ENCODE measurements around the gene KYNU.
"Not testable (repeated sequence)": the region's sequence is repeated elsewhere in the genome, so short reads cannot be mapped to it uniquely, and the experiment has no call there.

KYNU gene

GRCh38 chr2:143029141-143029540 is 151.7 kb downstream of the KYNU start:
- H3K4me3 ChIP-seq (replicated peaks; ENCODE audit: low read depth, low read length), result no peak overlapping the region
- TF ChIP-seq CTCF (IDR thresholded peaks at IDR 0.05; ENCODE audit: low read length, missing control alignments), result no peak
- no peak for DNase-seq (ENCODE audit: low read depth)

GRCh38 chr2:143030127-143030526 is 152.7 kb downstream of the KYNU start:
- no peak for TF ChIP-seq CTCF (IDR thresholded peaks at IDR 0.05; ENCODE audit: low read length, missing control alignments)
- DNase-seq (ENCODE audit: low read depth), result peak; percentile 3
- no peak overlapping the region for H3K4me3 ChIP-seq (replicated peaks; ENCODE audit: low read depth, low read length)

- H3K4me3 ChIP-seq (replicated peaks; ENCODE audit: low read depth, low read length), result no peak overlapping the region
- peak; percentile 89 for DNase-seq (ENCODE audit: low read depth)
- TF ChIP-seq CTCF (IDR thresholded peaks at IDR 0.05; ENCODE audit: low read length, missing control alignments), result peak; percentile 95
Observed at GRCh38 chr2:143034292-143035074, 157.0 kb downstream of the KYNU start.

- DNase-seq (ENCODE audit: low read depth), result no peak
- TF ChIP-seq CTCF (IDR thresholded peaks at IDR 0.05; ENCODE audit: low read length, missing control alignments), result no peak
- no peak overlapping the region for H3K4me3 ChIP-seq (replicated peaks; ENCODE audit: low read depth, low read length)
Observed at GRCh38 chr2:143051465-143051864, 174.0 kb downstream of the KYNU start.

GRCh38 chr2:143053437-143053836 is 176.0 kb downstream of the KYNU start:
- DNase-seq (ENCODE audit: low read depth); H3K4me3 ChIP-seq (replicated peaks; ENCODE audit: low read depth, low read length): not testable (repeated sequence)

GRCh38 chr2:143056550-143056949 is 179.1 kb downstream of the KYNU start:
- no peak for DNase-seq (ENCODE audit: low read depth)
- no peak for TF ChIP-seq CTCF (IDR thresholded peaks at IDR 0.05; ENCODE audit: low read length, missing control alignments)

GRCh38 chr2:143058851-143059250 is 181.4 kb downstream of the KYNU start:
- DNase-seq (ENCODE audit: low read depth), result no peak
- no peak overlapping the region for H3K4me3 ChIP-seq (replicated peaks; ENCODE audit: low read depth, low read length)
- no peak for TF ChIP-seq CTCF (IDR thresholded peaks at IDR 0.05; ENCODE audit: low read length, missing control alignments)

More at GRCh38 chr2:143056550-143056949, 179.1 kb downstream of the KYNU start:
- H3K4me3 ChIP-seq (replicated peaks; ENCODE audit: low read depth, low read length), result no peak overlapping the region

Data from fibroblast of pulmonary artery (primary cell).